HuH-7.5 (cell line): ENCODE results near the gene TOP2A.
A peak's percentile ranks its signal among the peaks of the same experiment; 100 is the strongest.

Experiments
- DNase-seq: peaks from one replicate; pipeline ENCODE4 v3.0.0; 2011; ENCODE audit warnings: low spot score

TOP2A gene

DNA sequence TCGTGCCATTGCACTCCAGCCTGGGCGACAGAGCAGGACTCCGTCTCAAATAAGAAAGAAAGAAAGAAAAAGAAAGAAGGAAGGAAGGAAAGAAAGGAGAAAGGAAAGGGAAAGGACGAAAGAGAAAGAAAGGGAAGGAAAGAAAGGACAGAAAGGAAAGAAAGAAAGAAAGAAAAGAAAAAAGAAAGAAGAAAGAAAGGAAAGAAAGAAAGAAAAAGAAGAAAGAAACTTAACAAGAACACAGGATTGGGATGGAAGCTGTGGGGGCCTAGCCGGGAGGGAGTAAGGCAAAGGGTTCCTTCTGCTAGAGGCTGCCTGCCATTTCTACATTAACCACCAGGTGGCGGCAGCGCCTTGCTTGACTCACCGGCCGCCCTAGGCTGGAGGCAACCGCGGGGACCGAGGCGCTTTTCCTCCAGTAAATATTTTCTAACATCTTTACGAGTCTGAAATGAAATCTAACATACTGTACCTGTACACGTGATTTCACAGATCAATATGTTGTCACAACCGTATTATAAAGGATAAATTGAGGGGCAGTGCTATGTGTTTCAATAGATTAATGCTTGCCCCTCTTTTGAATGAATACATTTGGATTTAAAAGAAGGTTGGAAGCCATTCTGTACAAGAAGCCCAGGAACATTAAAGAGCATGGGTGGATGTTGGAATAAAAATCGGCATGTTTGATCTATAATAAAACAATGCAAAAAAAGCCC lies 59.2 kb downstream of the TOP2A start:
- DNase-seq = peak; percentile 98

DNA sequence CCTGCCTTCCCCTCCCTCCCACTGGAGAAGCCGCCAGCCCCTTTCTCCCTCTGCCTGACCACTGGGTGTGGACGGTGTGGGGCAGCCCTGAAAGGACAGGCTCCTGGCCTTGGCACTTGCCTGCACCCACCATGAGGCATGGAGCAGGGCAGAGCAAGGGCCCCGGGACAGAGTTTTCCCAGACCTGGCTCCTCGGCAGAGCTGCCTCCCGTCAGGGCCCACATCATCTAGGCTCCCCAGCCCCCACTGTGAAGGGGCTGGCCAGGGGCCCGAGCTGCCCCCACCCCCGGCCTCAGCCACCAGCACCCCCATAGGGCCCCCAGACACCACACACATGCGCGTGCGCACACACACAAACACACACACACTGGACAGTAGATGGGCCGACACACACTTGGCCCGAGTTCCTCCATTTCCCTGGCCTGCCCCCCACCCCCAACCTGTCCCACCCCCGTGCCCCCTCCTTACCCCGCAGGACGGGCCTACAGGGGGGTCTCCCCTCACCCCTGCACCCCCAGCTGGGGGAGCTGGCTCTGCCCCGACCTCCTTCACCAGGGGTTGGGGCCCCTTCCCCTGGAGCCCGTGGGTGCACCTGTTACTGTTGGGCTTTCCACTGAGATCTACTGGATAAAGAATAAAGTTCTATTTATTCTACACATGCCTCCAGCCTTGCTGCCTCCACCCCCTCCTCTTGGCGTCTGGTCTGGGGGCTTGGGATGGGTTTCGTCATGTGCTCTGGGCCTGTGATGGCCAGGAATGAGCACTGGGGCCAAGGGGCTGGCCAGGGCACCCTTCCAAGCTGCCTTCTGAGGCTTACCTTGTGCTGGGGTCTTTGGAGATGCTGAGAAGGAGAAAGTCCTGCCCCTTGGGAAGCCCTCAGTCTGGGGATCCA lies 60.5 kb downstream of the TOP2A start:
- DNase-seq = no peak

DNA sequence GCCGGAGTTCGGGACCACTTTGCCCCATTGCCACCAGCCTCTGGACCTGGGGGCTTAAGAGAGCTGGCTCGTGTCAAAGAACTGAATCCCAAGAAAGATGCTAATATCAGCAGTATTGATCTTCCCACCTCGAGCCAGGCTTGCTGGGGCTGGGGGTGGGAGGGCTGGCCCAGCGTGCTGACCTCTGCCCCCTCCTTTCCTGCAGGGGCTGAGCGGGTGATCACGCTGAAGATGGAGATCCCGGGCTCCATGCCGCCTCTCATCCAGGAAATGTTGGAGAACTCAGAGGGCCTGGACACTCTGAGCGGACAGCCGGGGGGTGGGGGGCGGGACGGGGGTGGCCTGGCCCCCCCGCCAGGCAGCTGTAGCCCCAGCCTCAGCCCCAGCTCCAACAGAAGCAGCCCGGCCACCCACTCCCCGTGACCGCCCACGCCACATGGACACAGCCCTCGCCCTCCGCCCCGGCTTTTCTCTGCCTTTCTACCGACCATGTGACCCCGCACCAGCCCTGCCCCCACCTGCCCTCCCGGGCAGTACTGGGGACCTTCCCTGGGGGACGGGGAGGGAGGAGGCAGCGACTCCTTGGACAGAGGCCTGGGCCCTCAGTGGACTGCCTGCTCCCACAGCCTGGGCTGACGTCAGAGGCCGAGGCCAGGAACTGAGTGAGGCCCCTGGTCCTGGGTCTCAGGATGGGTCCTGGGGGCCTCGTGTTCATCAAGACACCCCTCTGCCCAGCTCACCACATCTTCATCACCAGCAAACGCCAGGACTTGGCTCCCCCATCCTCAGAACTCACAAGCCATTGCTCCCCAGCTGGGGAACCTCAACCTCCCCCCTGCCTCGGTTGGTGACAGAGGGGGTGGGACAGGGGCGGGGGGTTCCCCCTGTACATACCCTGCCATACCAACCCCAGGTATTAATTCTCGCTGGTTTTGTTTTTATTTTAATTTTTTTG lies 61.6 kb downstream of the TOP2A start:
- no peak for DNase-seq

DNA sequence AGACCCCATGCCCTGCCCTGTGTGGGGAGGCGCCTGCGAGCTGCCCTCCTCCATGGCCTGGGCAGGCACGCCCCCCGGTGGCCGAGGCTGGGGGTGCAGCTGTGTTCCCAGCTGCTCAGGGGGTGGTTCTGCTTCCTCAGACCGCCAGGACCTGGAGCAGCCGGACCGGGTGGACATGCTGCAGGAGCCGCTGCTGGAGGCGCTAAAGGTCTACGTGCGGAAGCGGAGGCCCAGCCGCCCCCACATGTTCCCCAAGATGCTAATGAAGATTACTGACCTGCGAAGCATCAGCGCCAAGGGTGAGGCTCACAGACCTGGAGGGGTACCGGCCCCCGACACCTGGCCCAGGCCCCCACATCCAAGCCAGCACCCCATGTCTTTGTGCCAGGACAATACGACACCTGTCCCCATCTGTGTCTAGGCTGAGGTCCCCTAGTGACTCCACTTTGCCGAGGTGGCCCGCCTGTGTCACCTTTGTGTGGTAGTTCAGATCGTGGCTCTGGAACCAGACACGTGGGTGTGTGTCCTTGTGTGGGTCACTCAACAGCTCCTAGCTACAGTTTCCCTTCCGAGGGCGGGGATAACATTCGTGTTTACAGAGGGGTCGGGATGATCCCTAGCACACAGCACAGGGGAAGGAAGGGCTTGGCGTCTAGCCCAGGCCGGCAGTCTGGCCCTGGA lies 62.4 kb downstream of the TOP2A start:
- DNase-seq = peak; percentile 95

DNA sequence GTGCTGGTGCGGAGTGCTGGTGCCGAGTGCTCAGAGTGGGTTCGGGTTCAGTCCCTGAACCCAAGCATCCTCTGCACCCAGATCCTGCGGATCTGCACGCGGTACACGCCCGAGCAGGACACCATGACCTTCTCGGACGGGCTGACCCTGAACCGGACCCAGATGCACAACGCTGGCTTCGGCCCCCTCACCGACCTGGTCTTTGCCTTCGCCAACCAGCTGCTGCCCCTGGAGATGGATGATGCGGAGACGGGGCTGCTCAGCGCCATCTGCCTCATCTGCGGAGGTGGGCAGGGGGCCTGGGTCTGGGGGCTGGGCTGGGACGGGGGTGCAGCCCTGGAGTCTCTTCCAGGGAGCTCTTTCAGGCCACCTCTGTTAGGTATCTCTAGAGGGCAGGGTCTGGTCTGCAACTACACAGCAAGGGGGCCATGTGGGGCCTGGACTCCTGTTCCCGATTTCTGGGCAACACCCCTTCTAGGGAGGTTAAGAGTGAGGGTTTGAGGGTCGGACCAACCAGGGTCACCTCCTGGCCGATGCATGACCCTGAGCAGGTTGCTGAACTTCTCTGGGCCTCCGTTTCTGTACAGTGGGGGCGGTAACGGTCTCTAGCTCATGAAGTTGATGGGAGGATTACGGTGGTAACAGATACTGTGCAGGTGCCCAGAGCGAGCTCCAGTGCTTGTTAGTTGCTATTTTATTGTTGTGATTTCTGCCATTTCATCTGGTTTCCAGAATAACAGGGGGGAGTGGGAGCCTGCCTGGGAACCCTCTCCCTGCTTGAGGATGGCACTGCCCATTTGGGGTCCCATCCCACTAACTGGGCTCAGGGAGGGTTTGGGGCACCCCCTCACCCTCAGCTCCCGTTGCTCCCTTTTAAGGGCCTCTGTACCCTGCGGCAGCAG lies 63.2 kb downstream of the TOP2A start:
- no peak for DNase-seq

DNA sequence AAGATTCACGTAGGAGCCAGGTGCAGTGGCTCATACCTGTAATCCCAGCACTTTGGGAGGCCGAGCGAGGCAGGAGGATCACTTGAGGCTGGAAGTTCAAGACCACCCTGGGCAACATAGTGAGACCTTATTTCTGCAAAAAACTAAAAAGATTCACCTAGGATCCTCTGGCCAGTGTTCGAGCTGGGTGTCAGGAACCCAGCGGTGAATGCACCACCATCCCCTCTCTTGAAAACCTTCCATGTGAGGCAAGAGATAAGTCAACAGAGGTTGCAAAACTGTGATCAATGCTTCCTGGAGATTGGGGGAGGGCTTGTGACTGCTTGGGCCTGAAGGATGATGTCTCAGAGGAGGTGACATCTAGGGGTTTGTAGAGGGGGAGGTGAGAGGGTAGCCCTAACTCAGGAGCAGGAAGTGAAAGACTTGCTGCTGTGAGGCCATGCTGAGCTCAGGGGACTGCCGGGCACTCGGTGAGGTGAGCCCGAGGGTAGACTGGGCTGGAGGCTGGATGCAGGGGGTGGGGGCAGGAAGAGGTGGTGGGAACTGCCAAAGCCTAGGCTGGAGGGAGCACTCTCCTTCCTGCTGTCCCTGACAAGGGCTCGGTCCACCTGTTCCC lies 64.8 kb downstream of the TOP2A start:
- DNase-seq = peak; percentile 85

DNA sequence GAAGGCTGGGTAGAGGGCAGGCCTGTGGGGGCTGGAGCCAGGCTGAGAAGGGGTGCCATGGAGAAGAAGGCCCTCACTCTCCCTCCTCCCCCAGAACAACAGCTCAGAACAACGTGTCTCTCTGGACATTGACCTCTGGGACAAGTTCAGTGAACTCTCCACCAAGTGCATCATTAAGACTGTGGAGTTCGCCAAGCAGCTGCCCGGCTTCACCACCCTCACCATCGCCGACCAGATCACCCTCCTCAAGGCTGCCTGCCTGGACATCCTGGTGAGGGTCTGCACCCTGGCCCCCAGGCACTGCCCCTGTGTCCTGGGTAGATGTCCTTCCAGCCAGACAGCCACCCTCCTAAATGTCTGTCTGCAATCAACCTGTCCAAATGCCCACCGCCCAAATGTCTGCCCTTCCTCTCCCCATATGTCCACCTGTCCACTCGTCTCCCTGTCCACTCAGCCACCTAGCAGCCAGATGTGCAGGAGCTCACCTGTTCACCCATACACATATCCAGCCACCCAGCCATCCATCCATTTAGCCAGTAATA lies 65.4 kb downstream of the TOP2A start:
- no peak for DNase-seq

DNA sequence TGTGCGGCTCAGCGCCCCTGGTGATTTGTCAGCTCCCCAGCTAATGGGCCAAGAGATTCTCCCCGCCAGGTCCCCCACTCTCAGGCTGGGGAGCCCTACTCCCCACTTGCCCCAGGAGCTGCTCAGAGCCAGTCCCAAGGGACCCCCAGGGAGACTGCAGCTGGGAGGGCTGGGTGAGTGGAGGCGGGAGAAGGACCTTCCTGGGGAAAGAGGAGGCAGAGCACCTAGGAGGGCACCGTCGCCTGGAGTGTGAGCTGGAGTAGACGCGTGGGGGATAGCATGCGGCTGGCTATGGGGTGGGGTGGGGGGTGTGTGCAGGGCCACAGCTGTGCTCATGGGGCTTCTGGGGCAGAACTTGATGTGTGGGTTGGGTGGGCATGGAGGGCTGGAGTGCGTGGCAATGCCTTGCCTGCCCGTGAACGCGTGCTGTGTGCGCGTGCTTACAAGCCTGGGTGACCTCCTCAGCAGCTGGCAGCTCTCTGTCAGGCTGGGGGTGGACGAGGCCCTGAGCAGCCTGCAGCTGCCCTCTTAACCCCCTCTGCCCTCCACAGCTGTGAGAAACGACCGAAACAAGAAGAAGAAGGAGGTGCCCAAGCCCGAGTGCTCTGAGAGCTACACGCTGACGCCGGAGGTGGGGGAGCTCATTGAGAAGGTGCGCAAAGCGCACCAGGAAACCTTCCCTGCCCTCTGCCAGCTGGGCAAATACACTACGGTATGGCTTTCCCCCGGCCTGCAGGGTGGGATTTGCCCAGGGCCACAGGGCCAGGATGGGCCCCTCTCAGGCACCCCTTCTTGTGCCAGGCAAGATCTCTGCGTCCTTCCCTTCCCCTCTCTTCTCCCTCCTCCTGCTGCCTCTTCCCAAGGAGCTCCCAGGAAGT lies 66.1 kb downstream of the TOP2A start:
- no peak for DNase-seq

DNA sequence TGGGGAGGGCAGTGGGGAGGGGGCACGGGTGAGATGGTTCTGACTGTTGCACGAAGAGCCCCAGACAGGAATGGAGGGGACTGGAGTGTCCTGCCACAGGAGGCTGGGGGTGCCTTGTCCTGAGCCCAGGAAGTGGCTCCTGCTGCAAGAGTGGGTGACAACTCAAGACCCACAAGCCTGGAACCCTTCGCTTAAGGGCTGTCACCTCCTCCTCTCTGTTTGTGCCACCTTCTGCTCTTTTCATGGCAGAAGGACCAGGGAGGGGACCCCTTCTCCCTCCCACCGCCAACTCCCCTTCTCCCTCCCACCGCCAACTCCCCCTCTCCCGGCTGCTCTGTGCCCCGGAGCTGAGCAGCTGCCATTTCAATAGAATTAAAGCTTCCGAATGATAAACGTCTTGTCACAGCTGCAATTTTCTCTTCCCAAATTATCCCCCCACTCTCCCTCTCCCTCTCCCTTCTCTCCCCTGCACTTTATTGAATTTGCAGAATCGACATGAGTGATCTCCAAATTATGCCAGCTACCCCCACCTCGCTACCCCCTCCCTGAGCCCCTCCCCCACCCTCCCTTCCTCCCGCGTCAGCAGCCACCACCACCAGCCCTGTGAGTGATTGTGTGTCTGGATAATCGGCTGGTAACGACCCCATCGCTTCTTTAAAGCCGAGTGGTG lies 66.9 kb downstream of the TOP2A start:
- DNase-seq = no peak

DNA sequence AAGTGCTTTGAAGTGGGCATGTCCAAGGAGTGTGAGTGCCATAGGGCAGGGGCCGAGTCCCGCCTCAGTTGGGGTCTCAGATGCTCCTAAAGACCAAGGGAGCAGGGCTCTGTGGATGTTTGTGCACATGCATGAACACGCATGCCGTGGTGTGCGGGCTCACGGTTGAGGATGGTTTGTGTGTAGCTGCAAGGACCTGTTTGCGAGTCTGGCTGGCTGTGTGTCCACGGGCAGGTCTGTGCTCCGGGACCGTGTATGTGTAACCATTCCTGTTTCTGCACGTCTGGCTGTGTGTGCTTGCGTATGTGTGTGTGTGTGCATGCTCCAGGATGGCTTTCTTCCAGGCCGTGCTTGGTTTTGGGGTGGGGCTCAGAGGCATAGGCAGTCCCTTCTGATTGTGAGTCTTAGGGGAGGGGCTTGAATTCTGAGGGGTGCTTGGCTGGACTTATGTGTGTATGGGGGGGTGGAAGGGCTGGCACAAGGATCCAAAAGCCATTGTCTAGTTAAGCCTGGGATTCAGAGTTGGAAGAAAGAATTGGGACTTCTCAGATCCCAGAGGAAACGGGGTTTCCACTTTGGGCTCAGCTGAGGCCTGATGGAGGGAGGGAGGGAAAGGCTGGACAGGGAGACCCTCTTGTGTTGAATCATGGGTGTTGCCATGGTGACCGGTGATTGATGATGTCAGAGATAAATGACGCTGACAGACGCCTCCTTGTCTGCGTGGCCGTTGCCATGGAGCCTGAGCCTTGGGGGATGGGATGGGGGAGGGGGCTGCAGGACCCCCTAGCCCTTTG lies 67.6 kb downstream of the TOP2A start:
- DNase-seq = no peak

DNA sequence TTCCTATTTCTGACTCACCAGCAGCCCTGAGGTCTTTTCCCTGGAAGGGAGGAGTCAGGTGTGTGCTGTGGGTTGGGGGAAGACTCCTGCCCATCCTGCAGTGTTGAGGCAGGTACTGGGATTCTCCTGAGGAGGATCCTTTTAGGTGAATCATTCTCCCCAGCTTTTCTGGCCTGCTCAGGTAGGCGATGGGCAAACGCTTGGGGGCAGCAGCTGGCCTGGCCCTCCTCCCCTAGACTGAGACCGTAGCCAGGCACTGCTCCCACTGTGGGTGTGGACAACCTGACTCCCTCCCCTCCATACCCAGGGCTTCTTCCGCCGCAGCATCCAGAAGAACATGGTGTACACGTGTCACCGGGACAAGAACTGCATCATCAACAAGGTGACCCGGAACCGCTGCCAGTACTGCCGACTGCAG lies 68.2 kb downstream of the TOP2A start:
- no peak for DNase-seq

DNA sequence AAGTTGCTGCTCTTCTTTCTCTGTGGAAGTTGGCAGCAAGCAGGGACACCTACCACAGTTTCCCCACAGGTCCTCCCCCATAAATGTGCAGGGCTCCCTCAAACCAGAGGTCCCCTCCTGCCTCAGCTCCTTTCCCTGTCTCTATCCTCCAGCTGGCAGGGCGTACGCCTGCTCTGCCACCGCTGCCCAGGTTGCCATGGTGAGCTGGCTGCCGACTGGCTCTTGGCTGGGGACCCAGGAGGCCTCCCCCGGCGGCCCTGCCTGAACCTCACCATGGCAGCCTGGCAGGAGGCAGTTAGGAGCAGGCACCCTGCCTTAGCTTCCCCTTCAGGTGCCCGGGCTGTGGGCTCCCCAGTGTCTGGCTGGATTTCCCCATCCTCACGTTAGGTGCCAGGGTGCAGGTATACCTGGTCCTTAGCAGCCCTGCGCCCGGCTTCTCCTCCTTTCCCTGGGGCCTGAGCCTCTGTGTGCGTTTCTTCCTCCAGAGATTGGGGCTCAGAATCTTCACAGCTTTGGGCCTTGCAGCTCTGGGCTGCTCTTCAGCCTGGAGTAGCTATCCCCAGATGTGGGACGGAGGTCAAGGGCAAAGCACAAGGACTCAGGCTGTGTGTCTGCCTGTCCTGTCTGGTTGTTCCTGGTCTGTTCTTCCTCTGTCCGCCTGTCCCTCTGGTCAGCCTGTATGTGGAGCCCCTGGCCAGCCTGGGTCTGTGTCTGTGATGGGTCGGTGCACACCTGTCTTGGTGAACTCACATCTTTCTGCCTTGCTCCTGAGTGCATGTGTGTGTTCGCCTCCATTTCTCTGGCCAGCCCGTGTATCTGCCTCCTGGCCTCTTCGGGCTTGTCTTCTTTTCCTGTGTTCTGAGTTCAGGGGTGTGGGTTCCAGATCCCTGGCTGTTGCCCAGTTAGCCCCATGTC lies 68.9 kb downstream of the TOP2A start:
- no peak for DNase-seq

DNA sequence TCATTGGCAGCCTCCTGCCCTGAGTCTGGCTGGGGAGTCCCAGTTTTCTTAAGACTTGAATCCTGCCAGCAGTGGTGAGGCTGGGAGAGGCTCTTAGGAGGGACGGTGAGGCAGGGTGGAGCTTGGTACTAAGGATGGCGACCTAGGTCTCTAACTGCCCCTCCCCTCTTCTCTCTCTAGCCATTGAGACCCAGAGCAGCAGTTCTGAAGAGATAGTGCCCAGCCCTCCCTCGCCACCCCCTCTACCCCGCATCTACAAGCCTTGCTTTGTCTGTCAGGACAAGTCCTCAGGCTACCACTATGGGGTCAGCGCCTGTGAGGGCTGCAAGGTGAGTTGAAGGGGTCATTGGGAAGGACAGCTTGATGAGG lies 69.6 kb downstream of the TOP2A start:
- no peak for DNase-seq

DNA sequence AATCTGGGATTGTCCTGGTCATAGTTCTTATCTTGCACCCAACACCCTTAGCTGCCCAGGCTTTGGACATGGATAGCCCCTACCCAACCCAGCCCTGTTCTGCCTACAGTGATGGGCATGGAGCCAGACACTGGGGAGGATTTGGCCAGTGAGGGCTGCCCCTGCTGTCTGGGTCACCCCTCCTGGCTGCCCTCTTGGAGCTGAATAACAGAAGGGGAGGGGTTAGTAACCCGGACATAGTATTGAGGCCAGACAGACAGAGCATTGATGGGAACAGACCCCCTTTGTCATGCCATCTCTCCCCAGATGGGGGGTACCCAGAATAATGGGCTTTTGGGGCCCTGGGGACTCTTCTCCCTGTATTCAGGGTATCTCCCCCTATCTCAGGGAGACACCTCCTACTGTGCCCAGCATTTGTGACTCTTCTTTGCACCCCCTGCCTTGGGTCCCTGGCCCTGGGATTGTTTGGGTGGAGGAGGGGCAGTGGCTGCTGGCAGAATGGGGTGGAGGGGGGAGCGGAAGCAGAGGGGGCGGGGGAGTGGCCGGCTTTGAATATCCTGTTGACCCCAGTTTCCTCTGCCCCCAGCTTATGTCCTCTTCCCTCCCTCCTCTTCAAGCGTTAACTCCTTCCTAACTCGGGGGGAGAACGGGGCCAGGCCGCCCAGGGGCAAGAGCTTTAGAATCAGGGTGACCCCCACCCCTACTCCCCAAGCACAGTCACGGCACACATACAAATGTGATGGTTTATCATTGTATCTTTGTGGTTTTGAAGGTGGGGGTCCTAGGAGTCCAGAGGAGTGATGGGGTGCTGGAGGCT lies 70.2 kb downstream of the TOP2A start:
- DNase-seq = no peak

DNA sequence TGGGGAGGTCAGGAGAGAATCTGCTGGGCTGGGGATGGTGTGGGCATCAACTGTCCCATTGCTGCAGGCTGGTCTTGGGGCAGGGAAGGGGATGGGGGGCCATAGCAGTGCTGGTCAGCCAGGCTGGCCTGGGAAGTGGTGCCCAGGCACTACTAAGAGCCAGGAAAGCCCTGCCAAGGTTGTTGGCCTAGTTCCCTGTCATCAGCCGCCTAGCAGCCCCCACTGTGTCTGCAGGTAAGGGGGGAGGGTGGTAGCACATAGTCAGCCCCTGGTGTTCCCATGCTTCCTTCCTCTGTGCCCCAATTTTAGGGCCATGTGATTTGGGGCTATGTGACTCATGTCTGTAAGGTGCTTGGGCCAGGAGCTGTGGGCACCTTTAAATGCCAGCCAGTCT lies 70.9 kb downstream of the TOP2A start:
- no peak for DNase-seq
